ENCODE results near the gene ANGEL2.

DNA sequence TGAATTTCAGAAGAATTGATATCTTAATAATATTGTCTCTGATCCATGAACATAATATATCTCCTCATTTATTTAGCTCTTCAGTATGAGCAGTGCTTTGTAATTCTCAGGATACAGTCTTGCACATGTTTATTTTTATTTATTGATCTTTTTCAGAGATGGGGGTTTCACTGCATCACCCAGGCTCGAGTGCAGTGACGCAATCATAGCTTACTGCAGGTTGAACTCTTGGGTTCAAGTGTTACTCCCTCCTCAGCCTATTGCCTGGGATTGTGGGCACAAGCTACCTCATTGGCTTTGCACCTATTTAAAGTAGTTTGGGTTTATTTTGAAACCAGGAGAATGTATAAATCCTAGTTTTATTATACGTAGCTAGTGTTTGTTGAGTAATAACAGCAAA is 40.1 kb upstream of the ANGEL2 start:
- TF ChIP-seq, protein P1, sequence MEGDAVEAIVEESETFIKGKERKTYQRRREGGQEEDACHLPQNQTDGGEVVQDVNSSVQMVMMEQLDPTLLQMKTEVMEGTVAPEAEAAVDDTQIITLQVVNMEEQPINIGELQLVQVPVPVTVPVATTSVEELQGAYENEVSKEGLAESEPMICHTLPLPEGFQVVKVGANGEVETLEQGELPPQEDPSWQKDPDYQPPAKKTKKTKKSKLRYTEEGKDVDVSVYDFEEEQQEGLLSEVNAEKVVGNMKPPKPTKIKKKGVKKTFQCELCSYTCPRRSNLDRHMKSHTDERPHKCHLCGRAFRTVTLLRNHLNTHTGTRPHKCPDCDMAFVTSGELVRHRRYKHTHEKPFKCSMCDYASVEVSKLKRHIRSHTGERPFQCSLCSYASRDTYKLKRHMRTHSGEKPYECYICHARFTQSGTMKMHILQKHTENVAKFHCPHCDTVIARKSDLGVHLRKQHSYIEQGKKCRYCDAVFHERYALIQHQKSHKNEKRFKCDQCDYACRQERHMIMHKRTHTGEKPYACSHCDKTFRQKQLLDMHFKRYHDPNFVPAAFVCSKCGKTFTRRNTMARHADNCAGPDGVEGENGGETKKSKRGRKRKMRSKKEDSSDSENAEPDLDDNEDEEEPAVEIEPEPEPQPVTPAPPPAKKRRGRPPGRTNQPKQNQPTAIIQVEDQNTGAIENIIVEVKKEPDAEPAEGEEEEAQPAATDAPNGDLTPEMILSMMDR (conservative IDR thresholded peaks at IDR 0.05; ENCODE audit: low read depth, low read length): no peak
- TF ChIP-seq EZH2 (IDR thresholded peaks at IDR 0.05; ENCODE audit: low read length, unreplicated experiment) (no peak), EZH2phosphoT487 (IDR thresholded peaks at IDR 0.05; ENCODE audit: borderline replicate concordance, low read length) (no peak)
